HG03439 (cell line): ENCODE results near the gene TTC39B.

ENCODE experiments used
- ATAC-seq: cut with Tn5 transposase; IDR thresholded peaks from one replicate; pipeline ENCODE4 v1.9.1; 2021; ENCODE audit warnings: mild to moderate bottlenecking, moderate library complexity; ENCODE audit not compliant: unreplicated experiment

TTC39B gene

DNA sequence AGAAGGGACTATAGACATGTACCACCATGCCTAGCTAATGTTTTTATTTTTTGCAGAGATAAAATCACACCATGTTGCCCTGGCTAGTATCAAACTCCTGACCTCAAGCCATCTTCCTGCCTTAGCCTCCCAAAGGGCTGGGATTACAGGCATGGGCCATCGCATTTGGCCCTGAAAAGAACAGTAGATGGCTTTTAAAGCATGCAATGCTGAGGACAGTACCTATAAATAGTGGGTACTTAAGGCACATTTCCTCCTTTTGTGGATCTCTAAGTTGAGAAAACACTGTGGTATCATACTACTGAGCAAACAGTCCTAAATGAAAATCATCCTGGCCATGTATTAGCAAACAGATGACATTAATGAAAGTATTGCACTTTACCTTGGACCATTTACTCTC, 119.4 kb downstream of the TTC39B start:
- no peak for ATAC-seq

DNA sequence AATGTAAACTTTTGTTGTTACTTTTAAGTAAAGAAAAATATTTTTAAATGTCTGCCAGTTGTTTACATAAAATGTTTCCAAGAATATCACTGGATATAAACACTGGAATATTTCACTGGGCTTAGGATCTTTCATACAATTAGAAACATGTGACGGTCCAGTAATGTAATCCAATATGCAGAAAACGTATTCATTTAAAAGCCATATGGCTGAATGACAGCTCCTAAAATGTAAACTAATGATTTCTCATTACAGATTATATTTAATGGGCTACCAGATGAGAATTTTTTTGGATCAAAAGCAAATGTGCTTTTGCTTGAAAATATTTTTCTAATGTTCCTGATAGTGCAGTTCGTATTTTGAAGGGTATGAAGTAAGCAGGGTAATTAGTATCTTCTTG, 124.3 kb downstream of the TTC39B start:
- no peak for ATAC-seq

DNA sequence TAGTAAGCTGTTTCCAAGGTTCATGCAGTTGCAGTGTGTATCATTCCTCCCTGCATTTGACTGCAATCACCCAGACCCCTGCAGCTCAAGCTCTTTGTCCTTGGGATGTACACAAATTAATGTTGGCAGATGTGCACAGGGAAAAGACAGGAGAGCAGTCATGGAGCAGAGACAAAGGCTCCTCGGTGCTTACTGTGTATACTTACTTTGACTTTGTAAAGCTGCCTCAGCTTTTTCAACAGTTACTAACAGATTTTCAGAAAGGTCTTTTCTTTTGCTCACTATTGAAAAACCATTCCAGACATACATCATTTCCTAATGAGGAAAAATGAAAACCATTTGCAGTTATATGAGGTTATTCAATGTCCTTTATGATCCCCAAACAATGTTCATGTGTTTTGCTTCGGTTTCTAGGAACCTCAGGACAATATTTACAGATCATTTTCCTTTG, 124.9 kb downstream of the TTC39B start:
- no peak for ATAC-seq

DNA sequence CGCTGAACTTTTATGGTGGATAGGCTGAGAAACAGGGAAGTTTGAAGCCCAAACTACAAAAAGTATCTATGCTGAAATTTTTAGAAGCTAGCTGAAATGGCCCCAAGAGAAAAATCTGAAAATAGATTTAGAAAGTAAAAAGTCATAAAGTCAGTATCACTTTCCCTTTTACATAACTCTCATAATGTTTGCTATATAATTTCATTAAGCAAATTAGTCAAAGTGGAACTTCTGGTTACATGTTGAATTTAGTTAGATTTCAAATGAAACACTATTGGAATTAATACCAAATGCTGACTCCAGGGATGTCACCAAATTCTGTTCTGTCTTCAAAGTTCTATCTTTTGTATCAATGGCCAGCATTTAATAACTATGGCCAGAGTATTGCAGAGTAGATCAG, 126.9 kb downstream of the TTC39B start:
- ATAC-seq = no peak

DNA sequence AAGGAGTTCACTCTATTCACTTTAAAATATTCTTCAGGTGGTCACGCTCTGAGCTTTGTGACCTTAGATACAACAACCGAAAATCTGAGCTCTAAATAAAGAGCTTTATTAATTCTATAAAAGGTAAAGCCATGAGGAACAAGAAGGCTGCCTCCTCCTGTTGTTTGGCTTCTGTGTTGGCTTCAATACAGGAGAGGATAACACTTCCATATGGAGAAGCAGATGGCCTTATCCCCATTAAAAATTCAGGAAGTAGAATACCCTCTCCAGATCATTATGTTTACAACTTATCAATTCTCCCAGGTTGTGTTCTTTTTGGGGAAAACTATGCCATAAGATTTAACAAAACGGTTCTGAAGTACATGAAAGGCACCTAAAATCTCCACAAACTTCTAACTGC, 128.4 kb downstream of the TTC39B start:
- ATAC-seq = no peak

DNA sequence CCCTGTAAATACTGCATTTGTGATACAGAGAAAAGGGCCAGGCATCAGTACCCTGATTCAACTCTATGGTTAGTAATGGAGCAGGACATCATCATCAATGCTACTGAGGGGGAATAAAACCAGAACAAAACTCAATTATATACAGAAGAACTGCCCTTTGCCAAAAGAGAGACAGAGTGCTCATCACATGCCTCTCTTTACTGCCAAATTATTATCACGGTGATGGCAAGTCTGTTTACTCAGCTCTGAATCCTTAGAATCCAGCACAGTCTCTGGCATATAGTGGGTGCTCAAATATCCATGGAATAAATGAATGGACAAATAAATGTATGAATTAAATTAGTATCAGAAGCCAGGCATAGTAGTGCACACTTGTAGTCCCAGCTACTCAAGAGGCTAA, 130.2 kb downstream of the TTC39B start:
- no peak for ATAC-seq

DNA sequence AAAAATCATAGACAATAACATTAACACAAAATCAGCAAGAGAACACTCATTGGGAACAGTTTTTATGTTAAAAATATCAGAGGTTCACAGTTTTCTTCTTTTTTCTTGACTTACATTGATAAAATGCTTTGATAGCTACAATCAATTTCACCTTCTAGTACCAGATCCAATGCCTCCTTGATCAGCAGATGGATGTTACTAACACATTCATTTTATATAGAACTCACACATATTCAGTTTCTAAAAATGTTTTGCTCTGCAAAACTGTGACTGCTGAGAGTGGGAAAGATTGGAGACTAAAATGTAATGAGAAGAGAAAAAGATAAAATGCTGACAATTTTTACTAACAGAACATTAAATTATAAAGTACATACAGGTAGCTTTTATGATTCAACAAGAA, 143.1 kb downstream of the TTC39B start:
- ATAC-seq = no peak

DNA sequence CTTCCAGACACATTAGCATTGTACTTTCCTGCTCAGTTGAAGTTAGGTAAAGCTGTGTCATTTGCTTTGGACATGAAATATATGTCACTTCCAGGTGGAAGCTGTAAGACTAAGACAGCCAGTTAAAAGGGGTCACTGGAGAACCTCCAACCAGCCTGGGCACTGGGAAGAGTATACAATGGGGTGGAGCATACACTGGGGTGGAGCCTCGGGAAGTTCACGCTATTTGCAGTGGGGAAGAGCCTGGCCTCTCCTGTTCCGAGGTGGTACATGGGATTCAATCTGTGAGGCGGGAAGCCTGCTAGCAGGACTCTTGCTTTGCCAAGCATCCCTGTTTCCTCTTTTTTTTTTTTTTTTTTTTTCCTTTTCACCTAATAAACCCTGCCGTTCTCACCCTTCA, 145.3 kb downstream of the TTC39B start:
- ATAC-seq = no peak

DNA sequence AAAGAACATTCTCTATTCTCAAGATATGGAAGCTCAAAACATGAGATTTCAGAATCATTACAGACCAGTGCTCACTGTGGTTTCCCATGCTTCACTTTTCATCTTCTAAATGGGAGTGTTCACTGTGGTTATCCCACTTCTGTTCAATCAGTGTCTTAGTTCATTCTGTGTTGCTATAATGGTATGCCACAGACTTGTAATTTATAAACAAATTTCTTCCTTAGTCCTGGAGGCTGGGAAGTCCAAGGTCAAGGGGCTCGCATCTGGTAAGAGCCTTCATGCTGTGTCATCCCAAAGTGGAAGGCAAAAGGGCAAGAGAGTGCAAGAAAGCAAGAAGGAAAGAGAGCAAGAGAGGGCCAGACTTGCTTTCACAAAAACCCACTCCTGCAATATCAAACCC, 146.3 kb downstream of the TTC39B start:
- ATAC-seq = no peak

DNA sequence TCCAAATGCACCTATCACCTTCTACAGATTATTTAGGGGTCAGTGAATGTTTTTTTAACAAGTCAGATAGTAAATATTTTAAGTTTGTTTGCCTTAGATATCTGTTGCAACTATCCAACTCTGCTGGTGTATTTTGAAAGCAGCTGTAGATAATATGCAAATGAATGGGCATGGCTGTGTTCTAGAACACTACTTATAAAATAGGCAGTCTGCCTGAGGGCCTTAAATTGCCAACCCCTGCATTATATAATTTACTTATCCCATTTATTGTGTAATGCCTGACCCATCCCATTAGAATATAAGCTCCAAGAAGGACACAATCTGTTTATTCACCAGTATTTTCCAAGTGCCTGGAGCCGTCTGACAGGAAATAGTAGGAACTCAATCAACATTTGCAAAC, 149.0 kb downstream of the TTC39B start:
- ATAC-seq = no peak

DNA sequence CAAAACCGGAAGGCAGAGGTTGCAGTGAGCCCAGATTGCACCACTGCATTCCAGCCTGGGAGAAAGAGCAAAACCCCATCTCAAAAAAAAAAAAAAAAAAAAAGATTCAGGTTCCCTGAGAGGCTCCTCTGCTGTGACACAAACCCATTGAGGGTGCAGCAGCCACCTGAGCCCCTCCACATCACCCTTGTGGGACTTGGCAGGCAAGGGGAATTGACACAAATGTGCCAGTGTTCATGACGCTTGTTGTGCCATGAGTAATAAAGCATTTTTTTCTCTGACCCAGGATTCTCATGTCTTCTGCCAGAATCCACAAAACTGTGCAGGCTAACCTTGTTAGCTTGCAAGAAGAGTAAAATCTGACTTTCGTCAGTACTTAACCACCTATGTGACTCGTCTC, 149.6 kb downstream of the TTC39B start:
- no peak for ATAC-seq

DNA sequence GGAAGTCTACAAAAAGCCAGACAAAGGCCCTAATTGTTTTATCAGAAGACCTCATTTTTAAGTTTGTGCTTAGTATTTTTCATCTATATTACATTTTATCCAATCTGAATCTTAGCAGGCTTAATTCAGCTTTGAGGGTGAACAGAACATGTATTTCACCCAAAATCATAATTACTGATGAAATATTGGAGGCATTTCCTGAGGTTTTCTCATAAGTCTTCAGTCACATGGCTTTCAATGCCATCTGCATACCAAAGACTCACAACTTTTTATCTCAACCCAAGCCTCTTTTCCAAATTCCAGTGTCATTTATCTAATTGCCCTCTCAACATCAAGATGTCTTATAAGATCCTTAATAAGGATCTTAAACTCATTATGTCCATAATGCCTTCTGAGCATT, 150.8 kb downstream of the TTC39B start:
- ATAC-seq = no peak

DNA sequence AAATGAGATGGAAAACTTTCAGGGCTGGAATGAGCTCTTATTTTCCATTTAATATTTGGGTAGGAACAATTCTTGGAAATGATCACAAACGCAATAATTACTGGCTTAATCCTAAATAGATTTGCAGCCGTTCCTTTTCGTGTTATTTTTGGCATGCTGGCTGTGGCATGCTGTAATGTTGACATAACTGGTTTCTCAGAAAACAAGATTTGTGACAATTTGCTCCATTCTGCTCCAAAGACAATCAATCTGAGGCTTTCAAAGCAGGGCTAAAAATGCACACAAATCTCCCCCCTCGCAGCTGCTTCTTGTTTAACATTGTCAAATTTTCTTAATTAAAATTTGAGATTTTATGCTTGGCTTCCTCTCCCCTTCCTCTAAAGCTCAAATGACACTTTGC, 151.2 kb downstream of the TTC39B start:
- no peak for ATAC-seq

DNA sequence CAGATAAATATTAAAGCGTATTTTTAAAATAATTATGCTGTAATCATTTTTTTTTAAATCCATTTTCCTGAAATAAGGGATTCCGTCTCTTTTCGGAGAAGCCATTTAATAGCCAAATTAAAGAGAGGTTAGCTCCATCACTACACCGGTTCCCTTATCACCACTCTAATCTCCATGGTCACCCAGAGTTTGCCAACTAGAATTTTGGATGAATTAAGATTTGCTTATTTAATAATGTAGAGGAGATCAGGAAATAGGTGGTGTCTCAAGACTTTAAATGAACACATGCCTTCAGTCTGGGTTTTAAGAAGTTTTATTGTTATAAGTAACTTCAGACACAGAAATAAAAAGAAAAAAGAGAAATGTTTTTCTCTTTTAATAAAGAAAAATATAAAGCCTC, 151.7 kb downstream of the TTC39B start:
- no peak for ATAC-seq

DNA sequence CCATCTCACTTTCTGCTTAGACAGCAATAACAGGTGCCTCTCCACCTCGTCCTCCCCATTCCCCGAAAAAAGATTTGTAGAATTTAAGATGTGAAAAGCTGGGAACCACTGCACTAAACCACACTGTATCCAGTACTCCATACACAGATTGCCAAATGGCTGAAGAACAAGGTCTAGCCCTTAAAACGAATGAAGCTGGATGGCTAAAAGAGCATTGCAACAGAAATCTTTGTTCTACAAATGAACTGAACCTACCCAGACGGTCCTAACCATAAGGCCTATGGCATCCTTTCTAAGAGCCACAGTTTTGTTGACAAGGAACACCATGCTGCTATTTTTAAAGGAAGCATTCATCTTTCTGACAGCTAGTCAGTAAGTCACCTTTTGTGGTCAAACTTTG, 152.3 kb downstream of the TTC39B start:
- no peak for ATAC-seq

DNA sequence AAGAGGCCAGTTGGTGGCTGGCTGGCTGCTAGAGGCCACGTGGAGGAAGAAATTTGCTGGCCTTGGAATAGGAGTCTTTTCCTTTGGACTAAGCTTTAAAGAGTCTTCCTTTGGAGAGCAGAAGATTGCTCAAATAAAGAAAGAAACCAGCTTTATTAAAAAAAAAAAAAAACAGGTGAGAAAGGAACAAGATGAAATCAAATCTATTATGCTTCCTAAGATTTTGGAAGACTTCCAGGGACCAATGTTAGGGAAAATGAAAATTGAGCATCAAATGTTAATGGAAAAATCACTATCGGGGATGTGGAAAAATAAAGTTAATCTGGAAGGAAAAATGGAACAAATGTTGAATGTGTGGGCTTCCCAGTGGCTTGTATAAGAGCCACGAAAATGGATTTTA, 153.1 kb downstream of the TTC39B start:
- ATAC-seq = no peak

DNA sequence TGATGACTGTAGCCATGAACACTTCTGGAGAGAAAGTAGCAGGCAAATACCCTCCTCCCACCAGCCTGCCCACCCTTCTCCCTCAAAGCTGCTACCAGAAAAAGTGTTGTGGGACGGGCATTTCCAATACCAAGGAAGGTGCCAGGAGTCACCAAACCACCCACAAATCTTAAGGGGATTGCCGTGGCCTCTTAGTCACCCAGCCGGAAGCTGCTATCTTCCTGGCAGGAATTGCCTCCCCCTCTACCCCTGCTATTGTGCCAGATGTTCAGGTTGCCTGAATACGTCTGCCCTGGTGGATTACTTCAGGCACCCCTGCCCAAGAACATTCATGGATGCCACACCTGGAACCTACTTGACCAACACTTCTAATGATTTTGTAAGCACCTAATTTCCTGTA, 156.1 kb downstream of the TTC39B start:
- ATAC-seq = no peak

DNA sequence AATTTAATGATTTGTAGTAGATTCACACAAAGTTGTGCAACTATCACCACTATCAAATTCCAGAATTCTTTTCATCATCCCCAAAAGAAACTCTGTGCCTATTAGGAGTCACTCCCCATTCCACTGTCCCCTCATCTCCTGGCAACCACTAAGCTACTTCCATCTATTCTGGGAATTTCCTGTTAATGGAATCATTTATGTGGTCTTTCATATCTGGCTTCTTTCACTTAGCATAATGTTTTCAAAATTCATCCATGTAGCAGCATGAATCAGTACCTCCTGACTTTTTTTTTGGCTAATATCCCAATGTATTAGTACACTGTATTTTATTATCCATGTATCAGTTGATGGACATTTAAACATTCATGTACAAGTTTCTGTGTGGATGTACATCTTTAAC, 157.6 kb downstream of the TTC39B start:
- no peak for ATAC-seq

DNA sequence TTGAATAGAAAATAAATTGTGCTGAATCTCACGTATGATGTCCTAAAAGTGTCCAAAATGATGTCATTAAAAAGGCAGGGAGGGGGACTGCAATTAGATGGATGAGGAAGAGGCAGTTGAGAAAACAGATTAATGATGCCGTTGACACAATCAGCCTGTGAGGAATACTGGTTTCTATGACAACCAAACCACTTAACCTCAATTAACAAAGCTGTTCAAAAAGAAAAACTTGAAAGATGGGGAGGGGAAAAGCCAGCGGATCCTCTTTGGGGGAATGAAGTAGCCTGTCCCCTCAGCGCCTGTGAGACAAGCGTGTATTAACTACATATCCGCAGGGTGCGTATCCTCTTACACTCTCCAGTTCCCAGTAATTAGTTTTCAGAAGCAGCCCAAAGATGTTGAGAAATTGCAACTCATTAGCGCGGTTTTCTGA, 160.7 kb downstream of the TTC39B start:
- ATAC-seq = no peak

DNA sequence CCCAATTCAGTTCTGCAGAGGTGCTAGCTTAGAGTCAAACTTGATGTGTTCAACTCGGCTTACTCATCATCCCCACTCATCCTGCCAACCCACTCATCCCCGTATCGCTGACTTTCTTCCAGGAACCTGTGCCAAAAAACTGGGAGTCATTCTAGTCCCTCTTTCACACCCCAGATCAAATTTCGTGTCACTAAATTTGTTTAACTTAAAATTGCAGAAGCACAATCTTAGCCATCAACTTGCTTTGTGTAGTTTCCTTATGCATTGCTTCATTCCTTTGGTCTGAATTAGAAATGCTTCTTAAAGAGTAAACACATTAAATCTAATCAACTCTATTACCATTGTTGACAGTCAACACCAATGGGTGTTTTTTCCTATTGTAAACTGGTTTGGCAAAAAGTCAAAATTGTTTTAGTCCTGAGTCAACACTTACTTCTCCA, 162.4 kb downstream of the TTC39B start:
- ATAC-seq = no peak

DNA sequence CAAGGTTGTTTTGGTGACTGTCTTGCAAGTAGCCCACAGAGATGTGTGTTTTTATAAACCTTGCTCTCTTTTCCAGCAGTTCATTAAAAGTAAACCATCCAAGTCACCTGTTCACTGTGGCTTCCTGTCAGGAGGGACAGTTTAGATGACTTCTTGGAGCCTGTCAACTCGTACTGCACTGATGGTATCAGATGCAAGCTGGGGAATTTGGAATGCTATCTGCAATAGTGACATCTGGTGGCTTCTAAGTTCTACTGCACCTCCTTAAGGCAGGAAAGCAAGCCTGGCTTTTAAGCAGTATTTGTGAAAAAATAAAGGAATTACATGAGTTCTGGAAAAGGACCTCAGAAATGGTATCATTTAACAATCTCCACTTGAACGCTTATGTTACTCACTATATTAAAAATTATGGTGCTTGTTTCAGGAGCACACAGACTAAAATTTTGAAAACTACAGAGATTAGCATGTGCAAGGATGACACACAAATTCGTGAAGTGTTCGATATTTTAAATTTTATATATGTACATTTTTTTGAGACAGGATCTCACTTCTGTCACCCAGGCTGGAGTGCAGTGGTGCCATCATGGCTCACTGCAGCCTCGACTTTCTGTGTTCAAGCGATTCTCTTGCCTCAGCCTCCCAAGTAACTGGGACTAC, 164.0 kb downstream of the TTC39B start:
- ATAC-seq = peak; percentile 85

DNA sequence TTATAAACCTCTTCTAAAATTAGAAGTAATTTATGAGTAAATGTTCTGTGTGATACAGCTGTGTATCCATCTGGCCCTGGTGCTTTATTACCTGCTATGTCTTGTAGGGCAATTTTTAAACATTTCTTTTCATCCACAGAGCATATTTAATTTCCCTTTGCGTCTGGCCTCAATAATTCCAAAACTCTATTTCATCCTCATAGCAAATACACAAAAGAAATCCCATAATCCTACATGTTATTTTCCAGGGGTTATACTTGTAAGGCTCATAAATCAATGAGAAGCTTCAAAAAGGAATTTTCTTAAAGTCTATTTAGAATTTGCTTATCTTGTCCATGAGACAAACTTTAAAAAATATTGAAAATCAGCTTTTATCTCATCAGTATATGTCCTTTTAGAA, 167.0 kb downstream of the TTC39B start:
- no peak for ATAC-seq

DNA sequence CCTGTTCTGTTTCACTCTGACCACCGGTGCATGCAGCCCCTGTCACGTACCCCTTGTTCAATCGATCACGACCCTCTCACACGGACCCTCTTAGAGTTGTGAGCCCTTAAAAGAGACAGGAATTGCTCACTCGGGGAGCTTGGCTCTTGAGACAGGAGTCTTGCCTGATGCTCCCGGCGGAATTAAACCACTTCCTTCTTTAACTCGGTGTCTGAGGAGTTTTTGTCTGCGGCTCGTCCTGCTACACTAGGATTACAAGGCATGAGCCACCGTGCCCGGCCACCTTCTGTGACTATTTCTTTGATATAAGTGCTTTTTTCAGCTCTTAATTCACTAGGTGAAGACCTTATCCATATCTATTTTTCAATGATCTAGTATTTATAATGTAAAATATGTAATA, 167.5 kb downstream of the TTC39B start:
- no peak for ATAC-seq

DNA sequence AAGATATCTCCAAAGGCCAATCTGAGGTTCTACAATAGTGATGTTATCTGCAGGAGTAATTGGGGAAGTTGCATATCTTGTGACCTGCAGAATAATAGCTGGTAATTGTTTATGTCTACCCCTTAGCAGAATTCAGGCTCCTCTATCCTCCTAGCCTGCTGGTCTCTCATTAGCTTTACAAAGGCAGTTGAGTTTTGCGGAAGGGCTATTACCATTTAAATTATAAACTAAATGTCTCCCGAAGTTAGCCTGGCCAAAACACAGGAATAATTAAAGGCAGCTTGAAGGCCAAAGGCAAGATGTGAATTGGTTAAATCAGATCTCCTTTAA, 168.7 kb downstream of the TTC39B start:
- ATAC-seq = no peak
